Activated CD8-positive, alpha-beta memory T cell treated with anti-CD3 and anti-CD28 coated beads, Interleukin-2, amount 50 U/mL, for 48 hours (primary cell): ENCODE measurements around the gene MYB.
"Not testable (repeated sequence)": the region's sequence is repeated elsewhere in the genome, so short reads cannot be mapped to it uniquely, and the experiment has no call there.

Source experiments
- DNase-seq: peaks from one replicate; pipeline ENCODE4 v3.0.0-alpha.2; 2020

The MYB gene

GRCh38 chr6:135224037-135224647, 43.0 kb downstream of the MYB start:
- no peak for DNase-seq

GRCh38 chr6:135225911-135226310, 44.8 kb downstream of the MYB start:
- DNase-seq: no peak

- no peak for DNase-seq
Measured at GRCh38 chr6:135226537-135226936, 45.4 kb downstream of the MYB start.

GRCh38 chr6:135227349-135227748, 46.2 kb downstream of the MYB start:
- DNase-seq: no peak

GRCh38 chr6:135227758-135228157, 46.6 kb downstream of the MYB start:
- DNase-seq: no peak

- no peak for DNase-seq
Measured at GRCh38 chr6:135228486-135228885, 47.4 kb downstream of the MYB start.

- DNase-seq: no peak
Measured at GRCh38 chr6:135229996-135230395, 48.9 kb downstream of the MYB start.

GRCh38 chr6:135230711-135231468, 49.8 kb downstream of the MYB start:
- no peak for DNase-seq

- no peak for DNase-seq
Measured at GRCh38 chr6:135231469-135231844, 50.3 kb downstream of the MYB start.

GRCh38 chr6:135233686-135234491, 52.8 kb downstream of the MYB start:
- no peak for DNase-seq

- DNase-seq: no peak
Measured at GRCh38 chr6:135234492-135234780, 53.3 kb downstream of the MYB start.

GRCh38 chr6:135235716-135236115, 54.6 kb downstream of the MYB start:
- DNase-seq: no peak

GRCh38 chr6:135236319-135236718, 55.2 kb downstream of the MYB start:
- no peak for DNase-seq

- no peak for DNase-seq
Measured at GRCh38 chr6:135236732-135237131, 55.6 kb downstream of the MYB start.

- no peak for DNase-seq
Measured at GRCh38 chr6:135240711-135241110, 59.6 kb downstream of the MYB start.

- no peak for DNase-seq
Measured at GRCh38 chr6:135243871-135244796, 63.0 kb downstream of the MYB start.

- DNase-seq: no peak
Measured at GRCh38 chr6:135244805-135245204, 63.7 kb downstream of the MYB start.

GRCh38 chr6:135246412-135247012, 65.4 kb downstream of the MYB start:
- DNase-seq: not testable (repeated sequence)

- no peak for DNase-seq
Measured at GRCh38 chr6:135250234-135250633, 69.1 kb downstream of the MYB start.

- no peak for DNase-seq
Measured at GRCh38 chr6:135250751-135251497, 69.8 kb downstream of the MYB start.

- DNase-seq: no peak
Measured at GRCh38 chr6:135251498-135252441, 70.7 kb downstream of the MYB start.
